ENCODE measurements around the gene STK11IP. TPM values are rescaled to one million over a fixed set of nuclear protein-coding genes. Genes with fewer than 3 reads are reported as not detected.

The STK11IP gene
- total RNA-seq, 1 experiment from 2014 or later = 45.0 TPM

DNA sequence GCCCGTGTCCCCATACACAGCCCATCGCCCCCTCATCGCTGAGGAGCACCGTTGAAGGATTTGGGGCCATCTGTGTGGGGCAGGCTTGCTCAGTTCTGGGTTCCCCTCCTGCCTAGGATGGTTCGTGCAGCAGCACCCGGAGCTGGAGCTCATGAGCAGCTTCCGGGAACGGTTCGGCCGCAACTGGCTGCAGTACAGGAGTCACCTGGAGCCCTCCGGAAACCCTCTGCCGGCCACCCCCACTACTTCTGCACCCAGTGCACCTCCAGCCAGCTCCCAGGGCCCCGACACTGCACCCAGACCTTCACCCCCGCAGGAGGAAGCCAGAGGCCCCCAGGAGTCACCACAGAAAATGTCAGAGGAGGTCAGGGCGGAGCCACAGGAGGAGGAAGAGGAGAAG is 10.3 kb downstream of the STK11IP start:
- TF ChIP-seq, protein P1, sequence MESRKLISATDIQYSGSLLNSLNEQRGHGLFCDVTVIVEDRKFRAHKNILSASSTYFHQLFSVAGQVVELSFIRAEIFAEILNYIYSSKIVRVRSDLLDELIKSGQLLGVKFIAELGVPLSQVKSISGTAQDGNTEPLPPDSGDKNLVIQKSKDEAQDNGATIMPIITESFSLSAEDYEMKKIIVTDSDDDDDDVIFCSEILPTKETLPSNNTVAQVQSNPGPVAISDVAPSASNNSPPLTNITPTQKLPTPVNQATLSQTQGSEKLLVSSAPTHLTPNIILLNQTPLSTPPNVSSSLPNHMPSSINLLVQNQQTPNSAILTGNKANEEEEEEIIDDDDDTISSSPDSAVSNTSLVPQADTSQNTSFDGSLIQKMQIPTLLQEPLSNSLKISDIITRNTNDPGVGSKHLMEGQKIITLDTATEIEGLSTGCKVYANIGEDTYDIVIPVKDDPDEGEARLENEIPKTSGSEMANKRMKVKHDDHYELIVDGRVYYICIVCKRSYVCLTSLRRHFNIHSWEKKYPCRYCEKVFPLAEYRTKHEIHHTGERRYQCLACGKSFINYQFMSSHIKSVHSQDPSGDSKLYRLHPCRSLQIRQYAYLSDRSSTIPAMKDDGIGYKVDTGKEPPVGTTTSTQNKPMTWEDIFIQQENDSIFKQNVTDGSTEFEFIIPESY (IDR thresholded peaks at IDR 0.05; ENCODE audit: extremely low read depth, insufficient replicate concordance, low read length) = no peak
- no peak for TF ChIP-seq CBX3 (IDR thresholded peaks at IDR 0.05; ENCODE audit: low read depth)
- TF ChIP-seq RAD21 (IDR thresholded peaks at IDR 0.05; ENCODE audit: low read depth) = no peak
- no peak for TF ChIP-seq POLR2A (IDR thresholded peaks at IDR 0.05; ENCODE audit: borderline replicate concordance, extremely low read depth, insufficient read depth, insufficient read length)
- no peak for TF ChIP-seq ZNF274 (IDR thresholded peaks at IDR 0.05; ENCODE audit: low read depth, low read length)
- no peak for TF ChIP-seq EZH2 (IDR thresholded peaks at IDR 0.05)
- no peak for TF ChIP-seq POLR2AphosphoS5 (IDR thresholded peaks at IDR 0.05; ENCODE audit: low read depth, low read length)
- no peak for TF ChIP-seq EGR1 (IDR thresholded peaks at IDR 0.05; ENCODE audit: low read depth)
- no peak for TF ChIP-seq MAX (IDR thresholded peaks at IDR 0.05)
- no peak for TF ChIP-seq CEBPB (IDR thresholded peaks at IDR 0.05; ENCODE audit: low read depth)
- TF ChIP-seq, protein P2, sequence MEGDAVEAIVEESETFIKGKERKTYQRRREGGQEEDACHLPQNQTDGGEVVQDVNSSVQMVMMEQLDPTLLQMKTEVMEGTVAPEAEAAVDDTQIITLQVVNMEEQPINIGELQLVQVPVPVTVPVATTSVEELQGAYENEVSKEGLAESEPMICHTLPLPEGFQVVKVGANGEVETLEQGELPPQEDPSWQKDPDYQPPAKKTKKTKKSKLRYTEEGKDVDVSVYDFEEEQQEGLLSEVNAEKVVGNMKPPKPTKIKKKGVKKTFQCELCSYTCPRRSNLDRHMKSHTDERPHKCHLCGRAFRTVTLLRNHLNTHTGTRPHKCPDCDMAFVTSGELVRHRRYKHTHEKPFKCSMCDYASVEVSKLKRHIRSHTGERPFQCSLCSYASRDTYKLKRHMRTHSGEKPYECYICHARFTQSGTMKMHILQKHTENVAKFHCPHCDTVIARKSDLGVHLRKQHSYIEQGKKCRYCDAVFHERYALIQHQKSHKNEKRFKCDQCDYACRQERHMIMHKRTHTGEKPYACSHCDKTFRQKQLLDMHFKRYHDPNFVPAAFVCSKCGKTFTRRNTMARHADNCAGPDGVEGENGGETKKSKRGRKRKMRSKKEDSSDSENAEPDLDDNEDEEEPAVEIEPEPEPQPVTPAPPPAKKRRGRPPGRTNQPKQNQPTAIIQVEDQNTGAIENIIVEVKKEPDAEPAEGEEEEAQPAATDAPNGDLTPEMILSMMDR (IDR thresholded peaks at IDR 0.05 in 2 of 3, conservative IDR thresholded peaks at IDR 0.05 in 1 of 3; ENCODE audit: borderline replicate concordance in 1 of 3, insufficient read depth in 1 of 3, low read depth in 2 of 3, low read length in 2 of 3) = no peak
- no peak for TF ChIP-seq JUND (IDR thresholded peaks at IDR 0.05)
- no peak for TF ChIP-seq EZH2phosphoT487 (IDR thresholded peaks at IDR 0.05; ENCODE audit: borderline replicate concordance)
- no peak for TF ChIP-seq SP1 (IDR thresholded peaks at IDR 0.05; ENCODE audit: low read depth)
- no peak for TF ChIP-seq ZFX (IDR thresholded peaks at IDR 0.05)
- TF ChIP-seq ELF1 (IDR thresholded peaks at IDR 0.05; ENCODE audit: borderline replicate concordance, low read depth) = no peak
- Histone ChIP-seq H4K20me1 (ENCODE audit: insufficient read depth) (no peaks in the 10 kb centered on the region), H3K79me2 (ENCODE audit: insufficient read depth, low read length) (no peaks in the 10 kb centered on the region), H3K9me2 (ENCODE audit: insufficient read depth) (no peaks in the 10 kb centered on the region), H2AFZ (ENCODE audit: low read depth, low read length, poor library complexity, severe bottlenecking) (no peak overlapping the region), H3K4me2 (ENCODE audit: low read length) (no peak overlapping the region), H3K36me3 (ENCODE audit: control insufficient read depth in 1 of 2, insufficient read depth in 2 of 2, low read length in 2 of 2) (peaks cover 3 to 4% of the 10 kb centered on the region in 2 experiments; a peak in 3 of 4 replicates), H3K4me1 (ENCODE audit: control insufficient read depth in 1 of 2, insufficient read depth in 2 of 2, low read length in 2 of 2) (no peaks in the 10 kb centered on the region), H3K4me3 (replicated peaks in 1 of 2; ENCODE audit: low read depth in 1 of 2, low read length in 2 of 2) (no peak overlapping the region), H3K9ac (ENCODE audit: low read length) (no peak overlapping the region), H3K27ac (ENCODE audit: low read depth, low read length) (no peak overlapping the region), H3K9me3 (ENCODE audit: control insufficient read depth in 1 of 2, insufficient read depth in 1 of 2, low read depth in 1 of 2, low read length in 2 of 2) (no peaks in the 10 kb centered on the region), H3K27me3 (ENCODE audit: insufficient read depth, low read length) (no peaks in the 10 kb centered on the region)
- ChIA-PET POLR2A (no interaction called here), RAD21 (ENCODE audit: low non-redundant PET in 1 of 2, low total read pairs in 2 of 2, uncharacterized antibody in 2 of 2, unreplicated experiment in 2 of 2) (no interaction called here), CTCF (interaction anchor here (1.3 kb wide), 1 partner anchor 48 kb away, joined by 3 read pairs; no protein-coding TSS in a partner anchor)
- ATAC-seq (no peak), DNase-seq (ENCODE audit: low read depth, low spot score) (no peak)
- no TSS peak for BruUV-seq (replicated peaks)
- intact Hi-C loops (cut with micrococcal nuclease) = no loop called here

Measured in HCT116 (cell line).